Measurements from ENCODE around the gene IL15RA.

The IL15RA gene, protein sequence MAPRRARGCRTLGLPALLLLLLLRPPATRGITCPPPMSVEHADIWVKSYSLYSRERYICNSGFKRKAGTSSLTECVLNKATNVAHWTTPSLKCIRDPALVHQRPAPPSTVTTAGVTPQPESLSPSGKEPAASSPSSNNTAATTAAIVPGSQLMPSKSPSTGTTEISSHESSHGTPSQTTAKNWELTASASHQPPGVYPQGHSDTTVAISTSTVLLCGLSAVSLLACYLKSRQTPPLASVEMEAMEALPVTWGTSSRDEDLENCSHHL
- total RNA-seq, result 17.6 to 46.8 reads per million in 2 experiments

DNA sequence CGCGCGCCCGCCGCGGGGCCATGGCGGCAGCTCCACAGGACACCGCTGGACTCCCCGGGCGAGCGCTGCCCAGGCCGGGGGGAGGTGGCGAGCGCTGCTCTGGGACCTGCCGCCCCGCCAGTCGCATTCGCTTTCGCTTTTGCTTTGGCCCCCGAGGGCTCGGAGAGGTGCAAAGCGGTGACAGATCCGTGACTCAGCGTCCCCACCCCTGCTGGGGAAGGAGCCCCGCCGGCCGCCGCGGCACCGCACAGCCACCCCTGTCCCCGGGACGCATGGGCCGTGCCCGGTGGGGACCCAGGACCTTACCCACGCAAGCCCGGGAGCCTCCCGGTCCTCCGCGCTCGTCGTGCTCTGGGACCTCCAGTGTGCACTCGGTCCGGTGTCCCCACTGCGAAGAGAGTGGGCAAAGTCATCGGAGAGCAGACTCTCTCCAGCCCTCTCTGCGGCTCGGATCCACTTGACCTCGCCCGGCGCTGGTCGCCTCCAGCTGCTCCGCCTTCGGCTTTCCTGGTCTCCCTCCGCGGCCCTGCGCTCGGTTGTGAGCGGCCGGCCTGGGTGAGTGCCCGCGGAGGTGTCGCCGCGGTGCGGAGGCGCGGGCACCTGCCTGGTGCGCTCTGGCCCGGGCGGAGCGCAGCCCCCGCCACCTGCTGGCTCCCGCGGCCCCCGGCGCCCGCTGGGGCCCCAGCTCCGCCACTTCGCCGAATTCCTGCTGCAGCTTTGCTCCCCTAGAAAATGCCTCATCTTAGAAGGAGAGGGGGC lies at the start of gene IL15RA:
Gene IL15RA (minus strand): TSS at position 73 of the 759 bp plus-strand sequence. CDS start 51 bp downstream, at position 22.
- peak; percentile 74 for DNase-seq (ENCODE audit: low read depth)

DNA sequence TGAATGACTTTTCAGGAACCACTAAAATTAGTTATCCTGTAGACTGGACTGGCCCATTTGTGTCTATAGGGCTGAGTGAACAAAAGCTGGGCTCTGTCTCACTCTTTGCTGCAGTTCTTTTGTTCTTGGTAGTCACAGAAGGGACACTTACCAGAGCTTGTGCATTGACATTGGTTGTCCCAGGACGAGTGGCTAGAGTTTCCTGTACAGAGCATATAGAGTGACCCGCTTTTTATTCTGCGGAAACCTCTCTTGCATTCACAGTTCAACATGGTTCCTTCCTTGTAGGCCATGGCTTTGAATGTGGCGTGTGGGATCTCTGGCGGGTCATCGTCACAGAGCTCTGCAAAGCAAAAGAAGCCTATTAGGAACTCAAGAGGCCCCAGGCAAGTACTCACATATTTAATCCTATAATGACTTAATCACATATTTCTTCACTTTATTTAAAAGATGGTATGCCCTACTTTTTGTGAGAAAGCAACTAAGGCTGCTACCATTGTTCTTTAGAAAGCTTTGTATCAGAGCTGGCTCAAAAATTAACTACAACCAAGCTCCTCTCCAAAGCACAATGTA lies 48.4 kb upstream of the IL15RA start:
- DNase-seq (ENCODE audit: low read depth), result no peak

DNA sequence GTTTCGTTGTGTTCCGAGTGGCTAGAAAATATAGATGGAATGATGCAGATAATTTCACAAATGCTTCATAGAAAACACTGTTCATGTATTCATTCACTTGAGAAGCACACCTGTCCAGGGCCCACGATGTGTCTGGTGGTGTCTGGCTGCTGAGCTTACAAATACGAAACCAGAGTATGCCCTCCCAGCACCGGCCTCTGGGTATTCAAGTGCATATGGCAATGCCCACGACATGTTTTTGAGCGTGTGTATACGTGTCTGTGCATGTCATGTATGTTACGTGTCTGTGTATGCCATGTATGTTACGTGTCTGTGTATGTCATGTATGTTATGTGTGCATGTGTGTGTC lies 47.0 kb upstream of the IL15RA start:
- DNase-seq (ENCODE audit: low read depth), result no peak

DNA sequence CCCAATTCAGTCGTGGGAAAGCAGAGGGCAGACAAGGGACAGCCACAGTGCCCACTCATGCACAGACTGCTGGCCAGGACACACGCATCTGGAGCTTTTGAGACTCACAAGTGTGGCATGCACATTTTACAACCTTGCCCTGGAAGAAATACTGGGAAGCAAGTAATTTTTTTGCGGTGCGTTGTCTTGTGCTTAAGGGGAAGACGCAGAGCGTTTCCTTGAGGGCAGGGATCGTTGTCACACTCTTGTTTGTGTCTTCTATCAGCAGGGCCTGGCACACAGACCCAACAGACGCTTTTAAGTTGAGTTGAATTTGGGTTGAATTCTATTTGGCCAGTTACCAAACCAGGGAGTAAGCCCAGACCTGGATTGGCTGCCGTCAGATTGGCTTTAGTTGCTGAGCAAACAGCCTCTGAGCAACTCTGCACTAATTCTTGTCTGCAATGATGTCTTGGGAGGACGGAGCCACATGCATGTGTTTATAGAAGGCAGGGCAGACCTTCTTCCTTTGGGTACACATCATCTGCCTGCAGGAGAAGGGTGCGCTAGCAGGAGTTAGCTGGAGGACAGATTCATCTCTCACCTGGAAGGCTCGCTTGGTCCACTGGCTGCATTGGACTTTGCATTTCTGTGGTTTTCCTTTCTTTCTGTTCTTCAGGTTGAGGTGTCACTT lies 46.5 kb upstream of the IL15RA start:
- no peak for DNase-seq (ENCODE audit: low read depth)

DNA sequence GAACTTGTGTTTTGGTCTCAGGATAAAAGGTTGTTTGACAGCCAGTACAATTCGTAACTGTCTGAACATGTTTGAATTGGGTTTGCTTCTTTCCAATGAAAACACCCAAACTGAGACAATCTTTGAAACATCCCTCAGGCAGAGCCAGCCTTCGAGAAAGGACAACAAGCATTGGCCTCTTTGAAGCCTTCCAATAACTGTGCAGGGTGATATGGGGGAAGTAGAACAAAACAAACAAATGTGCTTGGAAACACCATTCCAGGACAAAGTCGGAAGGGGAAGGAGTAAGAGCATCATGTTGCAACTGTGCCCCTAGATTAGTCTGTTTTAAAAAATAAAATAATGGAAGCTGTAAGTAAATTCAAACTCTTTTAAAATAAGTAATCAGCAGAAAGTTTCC lies 45.3 kb upstream of the IL15RA start:
- DNase-seq (ENCODE audit: low read depth), result no peak

DNA sequence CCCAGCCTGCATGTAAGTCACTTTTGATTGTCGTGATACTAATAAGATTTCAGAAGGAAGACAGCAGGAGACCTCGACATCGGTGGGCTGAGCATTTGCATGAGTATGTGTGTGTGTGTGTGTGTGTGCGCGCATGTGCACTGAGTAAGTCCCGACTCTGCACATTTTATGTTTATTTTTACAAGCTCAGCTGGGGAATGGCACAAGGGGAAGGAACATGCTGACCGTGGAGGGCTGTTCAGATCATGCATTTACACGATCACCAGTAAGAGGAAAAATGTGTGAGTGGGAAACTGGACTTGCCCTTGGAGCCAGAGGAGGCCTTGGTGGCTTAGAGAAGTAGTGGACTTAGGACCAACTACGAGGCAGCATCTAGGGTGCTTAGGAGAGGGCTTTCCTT lies 43.5 kb upstream of the IL15RA start:
- DNase-seq (ENCODE audit: low read depth), result no peak

DNA sequence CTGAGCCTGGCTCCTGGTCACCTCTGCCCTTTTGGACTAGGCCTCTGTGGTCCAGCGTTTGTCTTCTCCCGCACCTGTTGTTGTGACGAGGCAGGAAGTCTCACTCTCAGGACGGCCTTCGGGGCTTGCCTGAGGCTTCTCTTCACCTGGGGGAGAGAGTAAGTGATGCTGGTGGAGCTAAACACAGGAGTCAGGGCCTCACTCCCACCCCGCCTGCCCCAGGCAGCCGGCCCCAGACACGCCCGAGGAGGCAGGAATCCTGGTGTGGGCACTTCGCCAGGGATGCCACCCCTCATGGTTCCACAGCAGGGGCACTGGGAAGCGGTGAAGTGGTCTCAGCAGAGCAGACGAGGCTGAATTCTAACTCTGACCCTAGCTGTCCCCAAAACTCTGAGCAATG lies 42.5 kb upstream of the IL15RA start:
- DNase-seq (ENCODE audit: low read depth), result no peak

DNA sequence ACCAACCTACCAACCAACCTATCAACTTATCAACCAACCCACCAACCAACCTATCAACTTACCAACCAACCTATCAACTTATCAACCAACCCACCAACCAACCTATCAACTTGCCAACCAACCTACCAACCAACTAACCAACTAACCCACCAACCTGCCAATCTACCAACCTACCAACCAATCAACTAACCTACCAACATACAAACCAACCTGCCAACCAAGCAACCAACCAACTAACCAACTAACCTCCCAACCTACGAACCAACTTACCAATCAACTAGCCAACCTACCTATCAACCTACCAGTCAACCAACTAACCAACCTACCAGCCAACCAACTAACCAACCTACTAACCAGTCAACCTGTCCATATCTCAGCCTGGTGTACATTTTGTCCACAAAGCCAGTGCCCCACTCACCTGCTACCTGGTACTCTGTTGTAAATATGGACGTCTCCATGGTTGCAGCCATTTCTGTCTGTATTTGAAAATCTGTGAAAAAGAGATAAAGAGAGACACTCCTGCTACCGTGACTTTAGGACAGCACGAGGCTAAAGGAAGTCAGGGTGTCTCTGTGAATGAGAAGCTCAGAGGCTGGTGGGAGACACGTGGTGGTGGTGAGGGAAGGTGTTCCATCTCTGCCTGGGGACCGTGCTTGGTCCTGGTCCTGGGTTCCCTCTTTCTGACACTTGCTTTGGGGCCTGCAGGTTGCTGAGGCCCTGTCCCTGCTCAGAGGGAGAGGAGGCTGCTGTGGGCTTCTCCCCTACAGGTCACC lies 41.9 kb upstream of the IL15RA start:
- DNase-seq (ENCODE audit: low read depth), result no peak

DNA sequence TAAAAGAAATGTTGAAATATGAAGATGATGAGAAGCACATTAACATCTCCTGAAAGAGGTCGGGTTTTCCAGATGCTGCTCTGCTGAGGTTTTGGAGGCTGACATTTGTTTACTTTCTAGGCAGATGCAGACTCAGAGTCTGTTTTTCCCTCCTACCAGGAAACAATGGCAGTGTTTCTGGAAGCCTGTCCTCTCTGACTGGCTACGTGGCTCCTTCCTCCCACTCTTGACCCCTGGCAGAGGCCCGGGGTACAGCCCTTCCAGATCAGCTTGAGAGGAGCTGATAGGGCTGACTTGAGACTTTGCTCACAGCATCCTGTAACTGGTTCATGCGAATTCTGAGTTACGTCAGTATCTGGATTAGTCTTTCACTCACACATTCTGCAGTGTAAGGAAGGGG lies 41.1 kb upstream of the IL15RA start:
- DNase-seq (ENCODE audit: low read depth), result no peak

DNA sequence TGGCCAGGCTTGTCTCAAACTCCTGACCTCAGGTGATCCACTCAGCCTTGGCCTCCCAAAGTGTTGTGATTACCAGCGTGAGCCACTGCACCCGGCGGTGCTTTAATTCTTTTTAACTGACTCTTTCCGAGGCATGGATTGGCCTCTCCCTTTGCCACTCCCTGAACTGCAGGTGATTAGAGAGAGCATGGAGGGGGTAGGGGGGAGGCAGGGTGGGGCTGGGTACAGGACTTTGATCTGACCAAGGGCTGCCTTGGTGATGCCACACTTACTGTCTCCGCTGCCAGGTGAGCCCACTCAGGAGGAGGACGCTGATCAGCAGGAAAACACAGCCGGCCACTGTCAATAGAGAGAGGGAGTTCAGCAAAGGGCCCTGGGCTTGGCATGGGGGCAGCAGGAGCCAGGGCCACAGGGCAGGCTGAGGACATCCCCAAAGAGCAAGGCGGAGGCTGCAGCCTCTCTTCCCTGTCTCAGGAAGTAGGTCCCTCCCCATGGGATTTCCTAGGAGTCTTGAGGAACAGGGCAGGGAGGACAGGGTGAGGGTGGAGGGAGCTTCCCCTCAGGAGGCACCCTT lies 40.5 kb upstream of the IL15RA start:
- no peak for DNase-seq (ENCODE audit: low read depth)

DNA sequence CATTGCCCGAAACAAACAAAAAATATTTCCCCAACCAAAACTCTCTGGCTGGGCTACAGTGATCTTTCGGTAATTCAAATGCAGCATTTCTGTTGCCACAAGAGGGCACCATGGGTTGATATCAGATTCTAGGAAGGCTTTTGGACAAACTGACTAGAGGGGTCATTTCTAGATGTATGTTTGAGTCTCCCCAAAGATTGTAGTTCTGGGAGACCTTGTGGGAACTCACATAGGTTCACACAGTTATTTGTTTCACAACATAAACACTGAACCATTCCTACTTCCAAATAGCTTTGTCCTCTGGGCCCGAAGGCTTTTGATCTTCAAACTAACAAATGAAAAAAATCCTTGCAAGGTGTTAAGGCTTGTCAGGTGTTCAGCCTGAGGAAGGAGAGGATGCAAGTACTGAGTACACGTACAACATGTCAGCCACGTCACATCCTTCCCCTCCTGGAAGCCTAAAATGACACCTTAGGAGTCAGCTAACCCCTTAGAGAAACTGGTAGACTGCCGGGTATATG lies 37.0 kb upstream of the IL15RA start:
- peak; percentile 61 for DNase-seq (ENCODE audit: low read depth)

DNA sequence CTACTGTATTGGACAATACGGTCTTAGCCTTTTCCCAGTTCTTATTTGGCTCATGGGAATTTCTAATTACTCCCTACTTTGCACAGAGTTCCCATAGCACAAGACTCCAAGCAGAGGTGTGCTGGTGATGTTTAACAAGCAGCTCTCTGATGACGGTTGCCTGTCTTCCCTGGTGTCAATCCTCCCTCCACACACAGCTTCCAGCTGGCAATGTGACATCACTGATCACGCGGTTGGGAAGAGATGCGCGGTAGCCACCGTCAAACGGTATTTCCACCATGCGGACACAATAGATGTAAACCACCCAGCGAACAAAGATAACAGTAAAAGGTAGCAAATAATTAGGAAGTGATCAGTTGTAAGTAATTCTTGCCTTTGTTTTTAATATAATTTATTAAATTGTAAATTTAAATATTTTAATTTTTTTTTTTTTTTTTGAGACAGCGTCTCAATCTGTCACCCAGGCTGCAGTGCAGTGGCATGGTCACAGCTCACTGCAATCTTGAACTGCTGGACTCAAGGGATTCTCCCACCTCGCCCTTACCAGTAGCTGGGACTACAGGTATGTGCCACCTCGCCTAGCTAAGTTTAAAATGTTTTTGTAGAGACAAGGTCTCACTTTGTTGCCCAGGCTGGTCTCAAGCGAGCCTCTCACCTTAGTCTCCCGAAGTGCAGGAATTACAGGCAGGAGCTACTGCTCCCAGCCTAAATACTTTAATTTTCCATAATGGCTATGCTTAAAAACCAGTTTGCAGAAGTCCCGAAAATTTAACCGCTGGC lies 36.3 kb upstream of the IL15RA start:
- no peak for DNase-seq (ENCODE audit: low read depth)

DNA sequence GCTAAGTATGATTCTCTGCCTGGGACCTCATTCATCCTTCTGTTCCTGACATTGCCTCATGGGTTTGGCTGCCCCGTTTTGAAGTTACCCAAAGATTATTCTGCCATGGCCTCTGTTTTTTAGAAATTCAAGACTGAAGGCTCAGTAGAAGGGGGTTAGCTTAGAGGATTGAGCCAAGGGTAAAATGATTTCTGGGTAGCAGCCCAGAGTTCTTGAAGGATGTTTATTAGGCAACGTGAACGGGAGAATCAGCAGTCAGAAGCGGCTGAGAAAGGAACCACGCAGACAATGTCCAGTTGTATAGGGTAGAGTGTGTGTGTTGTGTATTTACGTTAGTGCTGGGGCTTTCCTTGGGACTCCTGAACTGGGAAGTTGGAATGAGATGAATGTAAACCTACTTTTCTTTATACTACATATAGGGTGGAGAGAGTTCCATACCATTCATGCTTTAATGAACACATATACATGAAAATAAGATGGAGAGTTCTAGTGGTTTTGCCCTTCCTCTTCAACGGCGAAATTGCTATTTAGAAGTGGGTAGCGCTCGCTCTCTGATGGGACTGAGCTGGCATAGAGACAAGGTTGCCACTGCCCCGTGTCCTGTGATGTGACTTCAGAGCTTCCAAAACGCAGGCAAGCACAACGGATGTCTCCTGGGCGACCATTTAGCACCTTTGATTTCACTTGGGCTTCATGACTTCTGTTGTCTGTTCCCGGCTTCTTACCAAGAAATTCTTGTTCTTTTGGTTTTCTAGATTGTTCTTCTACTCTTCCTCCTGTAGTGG lies 35.0 kb upstream of the IL15RA start:
- no peak for DNase-seq (ENCODE audit: low read depth)

DNA sequence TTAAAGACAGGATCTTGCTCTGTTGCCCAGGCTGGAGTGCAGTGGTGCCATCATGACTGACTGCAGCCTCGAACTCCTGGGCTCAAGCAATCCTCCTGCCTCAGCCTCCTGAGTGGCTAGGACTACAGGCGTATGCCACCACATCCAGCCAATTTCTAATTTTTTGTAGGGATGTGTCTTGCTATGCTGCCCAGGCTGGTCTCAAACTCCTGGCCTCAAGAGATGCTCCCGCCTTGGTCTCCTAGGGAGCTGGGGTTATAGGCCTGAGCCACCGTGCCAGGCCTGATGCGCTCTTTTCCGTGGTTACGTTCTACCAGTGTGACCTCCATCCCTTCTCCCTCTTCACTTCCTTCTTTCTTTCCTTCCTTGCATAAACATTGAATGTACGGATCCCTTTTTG lies 34.2 kb upstream of the IL15RA start:
- no peak for DNase-seq (ENCODE audit: low read depth)

DNA sequence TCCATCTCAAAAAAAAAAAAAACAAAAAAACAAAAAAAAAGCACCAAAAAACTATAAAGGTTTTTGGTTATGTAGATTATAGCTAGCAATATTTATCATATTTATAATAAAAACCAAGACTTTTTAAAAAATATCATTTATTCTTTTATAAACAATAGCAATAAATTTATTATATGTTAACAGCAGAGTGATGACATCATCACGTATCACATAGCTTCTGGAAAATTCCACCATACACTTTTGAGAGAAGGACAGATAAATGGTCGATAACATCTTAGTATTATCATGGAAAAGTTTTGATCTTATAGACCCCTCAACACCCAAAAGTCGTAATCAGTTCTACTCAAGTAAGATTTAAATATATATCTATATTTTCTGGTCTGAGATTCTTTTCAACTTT lies 33.2 kb upstream of the IL15RA start:
- no peak for DNase-seq (ENCODE audit: low read depth)

DNA sequence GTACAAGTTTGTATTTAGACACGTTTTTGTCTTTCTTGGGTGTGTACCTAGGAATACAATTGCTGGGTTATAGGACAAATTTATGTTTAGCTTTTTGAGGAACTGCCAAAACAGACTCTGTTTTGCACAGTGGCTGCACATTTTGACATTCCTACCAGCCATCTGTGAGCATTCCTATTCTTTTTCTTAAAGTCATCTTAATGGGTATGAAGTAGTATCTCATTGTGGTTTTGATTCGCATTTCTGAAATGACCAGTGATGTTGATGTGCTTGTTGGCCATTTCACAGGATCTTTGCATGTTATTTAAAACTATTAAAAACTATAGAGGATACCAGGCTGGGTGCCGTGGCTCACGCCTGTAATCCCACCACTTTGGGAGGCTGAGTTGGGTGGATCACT lies 32.6 kb upstream of the IL15RA start:
- no peak for DNase-seq (ENCODE audit: low read depth)

DNA sequence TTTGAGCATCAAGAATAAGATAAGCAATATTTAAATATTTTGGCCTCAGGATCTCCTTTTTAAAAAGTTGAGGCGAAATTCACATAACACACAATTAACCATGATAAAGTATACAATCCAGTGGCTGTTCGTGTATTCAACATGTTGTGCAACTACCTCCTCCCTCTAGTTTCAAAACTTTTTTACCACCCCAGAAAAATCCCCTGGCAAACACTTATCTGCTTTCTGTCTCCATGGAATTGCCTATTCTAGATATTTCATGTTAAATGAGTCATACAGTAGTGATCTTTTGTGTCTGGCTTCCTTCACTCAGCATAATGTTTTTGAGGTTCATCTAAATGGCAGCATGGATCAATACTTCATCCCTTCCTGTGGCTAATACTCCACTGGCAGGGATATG lies 31.8 kb upstream of the IL15RA start:
- DNase-seq (ENCODE audit: low read depth), result no peak

DNA sequence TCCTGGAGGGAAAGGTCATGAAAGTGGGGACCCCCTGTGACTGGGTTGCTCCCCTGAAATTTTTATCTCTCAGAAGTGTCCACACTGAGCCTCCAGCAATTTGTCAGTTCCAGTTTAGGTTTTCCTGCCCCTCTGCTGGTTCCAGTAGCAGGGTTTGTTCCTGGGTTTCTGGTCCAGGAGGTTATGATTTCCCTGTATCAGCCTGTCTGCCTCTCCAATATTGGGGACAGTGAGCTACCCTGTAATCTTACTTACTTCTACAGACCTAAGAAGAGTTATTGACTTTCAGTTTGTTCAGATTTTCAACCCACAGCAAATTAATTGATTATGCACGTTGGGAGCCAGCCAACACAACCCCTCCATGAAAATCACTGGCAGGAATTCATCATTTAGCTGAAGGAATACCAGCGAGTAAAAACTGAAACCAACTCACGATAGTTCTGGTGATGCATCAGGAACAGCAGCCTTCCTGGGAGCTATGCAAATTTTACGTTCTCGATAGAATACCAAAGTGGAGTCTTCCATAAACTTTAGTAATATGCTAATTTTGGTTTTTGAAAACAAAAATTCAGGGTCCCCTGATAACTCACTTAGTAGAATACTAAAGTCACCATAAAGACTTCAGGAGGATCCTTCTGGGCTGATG lies 31.3 kb upstream of the IL15RA start:
- no peak for DNase-seq (ENCODE audit: low read depth)

DNA sequence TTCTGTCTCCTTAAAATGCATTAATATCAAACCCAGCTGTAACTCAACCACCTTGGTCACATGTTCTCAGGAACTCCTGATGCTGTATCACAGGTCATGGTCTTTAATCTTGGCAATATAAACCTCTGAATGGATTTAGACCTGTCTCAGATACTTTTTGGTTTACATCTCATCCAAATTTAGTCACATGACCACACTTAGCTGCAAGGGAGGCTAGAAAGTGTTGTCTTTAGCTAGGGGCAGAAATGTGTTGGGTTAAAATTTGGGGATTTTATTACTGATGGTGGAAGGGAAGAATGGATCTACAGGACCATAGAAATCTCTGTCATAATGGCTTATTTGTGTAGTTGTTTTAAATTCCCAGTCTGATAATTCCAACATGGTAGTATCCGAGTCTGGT lies 29.6 kb upstream of the IL15RA start:
- DNase-seq (ENCODE audit: low read depth), result no peak

Measured in T follicular helper cell (primary cell).